Smooth muscle cell of the umbilical artery (primary cell): Measurements from ENCODE around the gene MPHOSPH8. TPM values are rescaled to one million over a fixed set of nuclear protein-coding genes. Genes with fewer than 3 reads are reported as not detected.

Source experiments
- total RNA-seq: library from RNA; depleted of rRNA; stranded (reverse); fragments of >200 nt; gene quantifications from 2 replicates; pipeline ENCODE4 v1.2.3, GENCODE V29; 2014

The MPHOSPH8 gene
- total RNA-seq, result 19.3 and 22.8 TPM in 2 replicates

GRCh38 chr13:19633479-19634255, at the start of gene MPHOSPH8:
Gene MPHOSPH8, plus strand, starts transcription at chr13:19633659. Its CDS starts 90 bp downstream, at chr13:19633749.

Other genes starting within 250 kb of the MPHOSPH8 start
- gene TPTE2, start 72.1 kb upstream of the MPHOSPH8 start, total RNA-seq, result not detected in 2 replicates
- gene PSPC1, start 149.3 kb downstream of the MPHOSPH8 start, total RNA-seq, result 57.3 and 63.9 TPM in 2 replicates
- 12.5 and 13.7 TPM in 2 replicates for gene ZMYM5, start 230.0 kb downstream of the MPHOSPH8 start, total RNA-seq